Fibroblast of pulmonary artery (primary cell): ENCODE measurements around the gene CPT1A.
A peak's percentile ranks its signal among the peaks of the same experiment; 100 is the strongest.

Experiments used
- DNase-seq: peaks from one replicate; pipeline ENCODE4 v3.0.0-alpha.2; 2010; ENCODE audit warnings: low read depth
- H3K4me3 ChIP-seq: replicated peaks from 2 replicates; pipeline ENCODE4 v1.5.1; 2011; ENCODE audit warnings: low read depth, mild to moderate bottlenecking, control low read depth, low read length, moderate library complexity
- CTCF ChIP-seq: IDR thresholded peaks from 2 replicates; pipeline ENCODE4 v1.5.1; 2011; ENCODE audit warnings: mild to moderate bottlenecking, control low read depth, low read length, inconsistent platforms; ENCODE audit errors: missing control alignments

The CPT1A gene

GRCh38 chr11:68750195-68751003, 91.3 kb downstream of the CPT1A start:
- H3K4me3 ChIP-seq = no peak overlapping the region
- TF ChIP-seq CTCF = no peak
- DNase-seq = no peak

- H3K4me3 ChIP-seq = no peak overlapping the region
- peak; percentile 20 for DNase-seq
- TF ChIP-seq CTCF = no peak
These were observed 92.2 kb downstream of the CPT1A start for GRCh38 chr11:68749229-68750123.

- no peak for DNase-seq
- no peak for TF ChIP-seq CTCF
- no peak overlapping the region for H3K4me3 ChIP-seq
These were observed 93.7 kb downstream of the CPT1A start for GRCh38 chr11:68748061-68748460.

- no peak for TF ChIP-seq CTCF
- DNase-seq = no peak
- H3K4me3 ChIP-seq = no peak overlapping the region
These were observed 98.2 kb downstream of the CPT1A start for GRCh38 chr11:68743539-68743938.

- H3K4me3 ChIP-seq = no peak overlapping the region
- TF ChIP-seq CTCF = no peak
- DNase-seq = no peak
These were observed 100.3 kb downstream of the CPT1A start for GRCh38 chr11:68741463-68741862.

GRCh38 chr11:68735646-68736045, 106.1 kb downstream of the CPT1A start:
- no peak for DNase-seq
- H3K4me3 ChIP-seq = no peak overlapping the region
- TF ChIP-seq CTCF = no peak
